NCI-H82 treated with DMSO at 0.1 percent for 48 hours (cell line): ENCODE results near the gene GRM5.
"Not testable (repeated sequence)": the region's sequence is repeated elsewhere in the genome, so short reads cannot be mapped to it uniquely, and the experiment has no call there.

Source experiments
- DNase-seq: peaks from one replicate; lab custom pipeline; 2025; ENCODE audit not compliant: unreplicated experiment; lab: John Stamatoyannopoulos, UW

GRM5 gene

GRCh38 chr11:89065651-89066201 is at the start of gene GRM5:
Gene GRM5 (minus strand): TSS chr11:89065982. CDS start chr11:89047872, 18,110 bp downstream.
- DNase-seq = not testable (repeated sequence)

- DNase-seq = not testable (repeated sequence)
These were observed 32.2 kb upstream of the GRM5 start for GRCh38 chr11:89097956-89098355.

- DNase-seq = not testable (repeated sequence)
These were observed 28.0 kb upstream of the GRM5 start for GRCh38 chr11:89093806-89094205.

GRCh38 chr11:89084951-89085350 is 19.2 kb upstream of the GRM5 start:
- not testable (repeated sequence) for DNase-seq

- DNase-seq = not testable (repeated sequence)
These were observed 5.1 kb upstream of the GRM5 start for GRCh38 chr11:89070911-89071310.

GRCh38 chr11:89067264-89067663 is 1.5 kb upstream of the GRM5 start:
- no peak for DNase-seq

- no peak for DNase-seq
These were observed 716 bp downstream of the GRM5 start for GRCh38 chr11:89065066-89065465.

GRCh38 chr11:89063481-89063951 is 2.3 kb downstream of the GRM5 start:
- not testable (repeated sequence) for DNase-seq

GRCh38 chr11:89062771-89063298 is 2.9 kb downstream of the GRM5 start:
- not testable (repeated sequence) for DNase-seq

- DNase-seq = not testable (repeated sequence)
These were observed 3.9 kb downstream of the GRM5 start for GRCh38 chr11:89061839-89062238.

GRCh38 chr11:89057406-89057805 is 8.4 kb downstream of the GRM5 start:
- DNase-seq = not testable (repeated sequence)

GRCh38 chr11:89052220-89052619 is 13.6 kb downstream of the GRM5 start:
- no peak for DNase-seq

- not testable (repeated sequence) for DNase-seq
These were observed 18.6 kb downstream of the GRM5 start for GRCh38 chr11:89047159-89047558.

- DNase-seq = not testable (repeated sequence)
These were observed 21.8 kb downstream of the GRM5 start for GRCh38 chr11:89043861-89044588.

- DNase-seq = not testable (repeated sequence)
These were observed 36.1 kb downstream of the GRM5 start for GRCh38 chr11:89029671-89030070.

GRCh38 chr11:89021339-89021738 is 44.4 kb downstream of the GRM5 start:
- no peak for DNase-seq

- DNase-seq = not testable (repeated sequence)
These were observed 45.8 kb downstream of the GRM5 start for GRCh38 chr11:89019827-89020547.

GRCh38 chr11:89016214-89016613 is 49.6 kb downstream of the GRM5 start:
- no peak for DNase-seq

GRCh38 chr11:89015614-89016013 is 50.2 kb downstream of the GRM5 start:
- DNase-seq = no peak

- DNase-seq = not testable (repeated sequence)
These were observed 64.9 kb downstream of the GRM5 start for GRCh38 chr11:89000852-89001251.

- DNase-seq = no peak
These were observed 86.1 kb downstream of the GRM5 start for GRCh38 chr11:88979641-88980040.
